HG03378 (cell line): Measurements from ENCODE around the gene LRRC74B.

Experiments used
- ATAC-seq: cut with Tn5 transposase; IDR thresholded peaks from one replicate; pipeline ENCODE4 v1.9.1; 2021; ENCODE audit warnings: mild to moderate bottlenecking, moderate library complexity; ENCODE audit not compliant: unreplicated experiment

Gene LRRC74B

DNA sequence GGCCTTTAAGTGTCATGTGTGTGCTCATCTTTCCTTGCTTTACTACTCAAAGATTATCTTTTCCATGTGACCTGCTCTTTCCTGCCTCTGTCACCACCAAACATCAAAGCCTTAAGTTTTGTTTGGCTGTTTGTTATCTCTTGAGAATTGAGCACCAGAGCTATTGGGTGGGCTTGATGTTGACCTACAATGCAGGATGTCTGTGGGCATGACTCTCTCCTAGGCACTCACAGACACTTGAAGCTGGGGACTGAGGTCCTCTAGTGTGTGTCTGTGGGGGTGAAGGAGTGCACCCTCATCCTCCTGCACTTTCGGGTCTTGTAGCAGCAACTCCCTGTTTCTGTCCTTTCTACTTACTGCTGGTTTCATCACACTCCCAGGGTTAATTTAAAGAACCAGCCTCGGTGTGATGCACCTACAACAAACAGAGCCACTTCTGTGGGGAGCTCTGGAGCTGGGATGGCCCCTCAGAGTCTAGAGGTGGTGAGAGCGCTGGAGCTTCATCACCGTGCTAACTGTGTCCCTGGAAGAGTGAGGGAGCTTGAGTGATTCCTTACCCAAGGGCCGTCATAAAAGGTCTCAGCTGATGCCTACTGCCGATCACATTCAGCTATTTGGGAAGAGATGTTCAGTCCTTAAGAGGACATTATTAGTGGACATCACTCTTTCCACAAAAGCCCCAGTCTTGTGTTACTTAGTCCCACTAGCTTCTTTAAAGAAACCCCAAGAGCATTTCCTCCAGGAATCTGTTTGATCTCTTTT is 56.3 kb downstream of the LRRC74B start:
- no peak for ATAC-seq

DNA sequence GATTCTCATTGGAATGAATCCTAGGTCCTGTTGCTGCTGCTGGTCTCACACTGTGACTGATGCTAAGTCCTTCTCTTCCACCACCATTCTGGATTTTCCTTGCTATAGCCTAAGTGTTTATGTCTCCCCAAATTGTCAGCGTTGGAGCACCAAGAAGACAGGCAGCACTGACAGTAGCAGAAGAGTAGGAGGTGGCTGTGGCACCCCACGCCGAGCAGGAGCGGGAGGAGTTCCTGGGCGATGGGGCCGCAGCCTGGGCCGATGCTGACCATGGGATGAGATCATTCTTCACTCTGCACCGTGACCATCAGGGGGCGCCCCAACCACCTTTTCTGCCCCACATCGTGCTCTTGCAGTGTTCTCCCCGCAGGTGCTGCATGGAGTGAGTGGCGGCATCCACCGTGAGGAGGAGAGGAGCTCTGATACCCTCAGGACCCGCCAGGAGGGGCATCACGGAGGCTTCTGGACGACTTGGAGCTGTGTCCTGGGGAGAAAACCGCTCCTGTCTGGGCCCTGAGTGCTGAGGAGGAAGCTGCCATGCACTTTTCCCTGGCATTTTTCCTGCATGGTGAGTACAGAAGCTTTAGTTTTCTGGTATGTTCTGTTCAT is 57.0 kb downstream of the LRRC74B start:
- no peak for ATAC-seq

DNA sequence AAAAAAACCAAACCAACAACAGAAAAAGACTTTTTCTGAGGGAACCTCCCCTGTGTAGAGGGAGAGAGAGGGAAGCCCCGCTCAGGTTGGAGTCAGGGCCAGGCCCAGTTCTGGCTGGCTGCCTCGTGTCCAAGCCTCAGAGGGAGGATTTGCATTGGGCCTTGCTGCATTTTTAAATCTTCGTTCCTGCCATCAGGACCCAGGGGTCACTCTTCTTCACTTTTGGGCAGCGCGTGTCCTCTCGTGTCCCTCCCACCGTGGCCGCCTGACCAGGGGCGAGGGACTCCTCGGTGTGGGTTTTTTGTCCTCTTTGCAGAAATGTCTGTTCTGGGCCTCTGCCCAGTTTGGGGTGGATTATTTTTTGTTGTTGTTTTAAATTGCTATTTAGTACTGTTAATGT is 57.9 kb downstream of the LRRC74B start:
- ATAC-seq: no peak

DNA sequence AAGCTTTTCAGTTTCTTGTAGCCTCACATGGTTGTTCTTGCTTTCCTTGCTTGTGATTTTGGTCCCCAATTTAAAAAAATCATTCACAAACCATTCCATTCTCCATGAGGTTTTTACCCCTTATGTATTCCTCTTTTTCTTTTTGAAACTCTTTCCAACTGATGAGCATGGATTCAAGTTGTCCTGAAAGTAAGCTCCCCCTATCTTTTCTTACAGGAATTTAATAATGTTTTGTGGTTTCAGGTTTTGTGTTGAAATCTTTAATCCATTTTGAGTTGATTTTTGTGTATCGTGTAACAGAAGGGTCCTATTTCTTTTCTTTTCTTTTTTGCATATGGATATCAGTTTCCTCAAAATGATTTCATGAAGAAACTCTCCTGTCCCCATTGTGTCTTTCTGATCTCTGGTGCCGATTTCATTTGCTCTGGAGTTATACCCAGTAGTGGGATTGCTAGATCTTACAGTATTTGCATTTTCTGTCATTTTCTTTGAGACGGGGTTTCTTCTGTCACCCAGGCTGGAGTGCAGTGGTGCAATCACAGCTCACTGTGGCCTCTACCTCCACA is 58.5 kb downstream of the LRRC74B start:
- no peak for ATAC-seq

DNA sequence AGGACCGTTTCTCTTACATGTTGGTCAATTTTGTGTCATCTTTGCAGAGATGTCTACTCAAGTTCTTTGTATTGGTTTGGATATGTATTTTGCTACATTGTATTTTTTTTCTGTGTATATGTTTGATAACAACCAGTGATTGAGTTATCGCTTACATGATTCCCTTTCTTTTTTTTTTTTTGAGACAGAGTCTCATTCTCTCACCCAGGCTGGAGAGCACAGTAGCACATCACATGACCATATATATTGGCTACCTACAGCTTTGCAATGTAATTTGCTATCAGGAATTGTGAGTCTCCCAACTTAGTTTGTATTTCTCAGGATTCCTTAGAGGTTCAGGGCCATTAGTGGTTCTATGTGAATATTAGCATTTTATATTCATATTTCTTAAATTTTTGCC is 59.5 kb downstream of the LRRC74B start:
- no peak for ATAC-seq

DNA sequence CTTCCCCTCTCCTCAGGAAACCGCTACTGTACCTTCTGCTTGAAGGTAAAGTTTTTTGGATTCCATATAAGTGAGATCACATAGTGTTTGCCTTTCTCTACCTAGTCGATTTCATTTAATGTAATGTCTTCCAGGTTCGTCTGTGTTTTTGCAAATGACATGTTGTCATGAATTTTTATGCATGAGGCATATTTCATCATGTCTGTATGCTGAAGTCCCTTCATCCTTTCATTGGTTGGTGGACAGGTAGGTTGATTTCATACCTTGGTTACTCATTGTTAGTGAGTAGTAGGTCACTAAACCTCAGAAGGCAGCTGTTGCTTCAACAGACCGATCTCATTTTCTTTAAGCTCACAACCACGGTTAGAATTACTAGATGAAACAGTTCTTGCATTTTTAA is 60.3 kb downstream of the LRRC74B start:
- no peak for ATAC-seq

DNA sequence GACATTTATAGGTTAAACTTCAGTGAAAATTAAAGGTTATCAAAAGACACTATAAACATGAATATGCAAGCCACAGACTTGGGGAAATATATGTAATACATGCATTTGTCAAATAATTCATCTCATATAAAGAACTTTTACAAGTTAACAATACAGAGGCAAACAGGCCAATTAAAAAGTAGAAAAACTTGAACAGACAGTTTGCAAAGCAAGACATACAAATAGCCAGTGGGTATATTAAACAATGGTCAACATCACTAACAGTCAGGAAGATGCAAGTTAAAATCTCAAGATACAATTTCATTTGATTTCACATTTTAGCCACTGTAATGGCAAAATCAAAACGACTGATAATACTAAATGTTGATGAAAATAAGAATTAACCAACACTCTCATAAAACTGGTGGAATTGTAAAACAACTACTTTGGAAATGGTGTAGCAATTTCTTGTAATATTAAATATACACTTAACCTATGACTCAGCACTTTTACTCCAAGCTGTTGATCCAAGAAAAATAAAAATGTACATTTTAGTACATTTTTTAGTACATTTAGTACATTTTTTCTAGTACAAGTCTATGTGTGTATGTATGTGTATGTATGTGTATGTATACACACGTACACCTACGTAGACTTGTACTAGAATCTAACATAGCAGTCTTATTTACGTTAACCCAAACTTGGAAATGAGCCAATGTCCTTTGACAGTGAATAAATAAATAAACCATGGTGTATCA is 62.8 kb downstream of the LRRC74B start:
- no peak for ATAC-seq
